BE2C (cell line): ENCODE results near the gene POC5.
A peak's percentile ranks its signal among the peaks of the same experiment; 100 is the strongest.

Experiments used
- DNase-seq: peaks from one replicate; pipeline ENCODE4 v3.0.0-alpha.2; 2020
- H3K27me3 ChIP-seq: fragments of 250-450 bp; sonication (Bioruptor Pico); 2 replicates; pipeline ENCODE4 v1.5.1; 2020; ENCODE audit warnings: mild to moderate bottlenecking
- H3K36me3 ChIP-seq: fragments of 250-450 bp; sonication (Bioruptor Pico); 2 replicates; pipeline ENCODE4 v1.5.1; 2020; ENCODE audit warnings: mild to moderate bottlenecking
- H3K4me1 ChIP-seq: fragments of 250-450 bp; sonication (Bioruptor Pico); 2 replicates; pipeline ENCODE4 v1.5.1; 2020
- H3K4me3 ChIP-seq: 2 replicates; pipeline ENCODE4 v1.5.1; 2011; ENCODE audit warnings: low read depth, low read length
- H3K9me3 ChIP-seq: fragments of 250-450 bp; sonication (Bioruptor Pico); 2 replicates; pipeline ENCODE4 v1.5.1; 2020
- CTCF ChIP-seq: IDR thresholded peaks from 2 replicates; pipeline ENCODE4 v1.5.1; 2012; ENCODE audit warnings: mild to moderate bottlenecking, low read depth, low read length

The POC5 gene

GRCh38 chr5:75660678-75661465 is 56.4 kb downstream of the POC5 start:
- no peak overlapping the region for H3K4me3 ChIP-seq
- TF ChIP-seq CTCF: no peak
- no peak for DNase-seq
- H3K9me3 ChIP-seq: no peaks in the 10 kb centered on the region
- H3K4me1 ChIP-seq: peaks cover 48% of the 10 kb centered on the region
- no peaks in the 10 kb centered on the region for H3K36me3 ChIP-seq
- H3K27me3 ChIP-seq: no peaks in the 10 kb centered on the region

GRCh38 chr5:75659791-75660450 is 57.3 kb downstream of the POC5 start:
- H3K27me3 ChIP-seq: no peaks in the 10 kb centered on the region
- no peak overlapping the region for H3K4me3 ChIP-seq
- no peak for DNase-seq
- no peaks in the 10 kb centered on the region for H3K9me3 ChIP-seq
- H3K36me3 ChIP-seq: no peaks in the 10 kb centered on the region
- H3K4me1 ChIP-seq: peaks cover 42% of the 10 kb centered on the region
- no peak for TF ChIP-seq CTCF

- no peaks in the 10 kb centered on the region for H3K27me3 ChIP-seq
- peak overlapping the region; percentile 60 for H3K4me3 ChIP-seq
- DNase-seq: peak; percentile 68
- no peaks in the 10 kb centered on the region for H3K36me3 ChIP-seq
- no peak for TF ChIP-seq CTCF
- H3K9me3 ChIP-seq: no peaks in the 10 kb centered on the region
- H3K4me1 ChIP-seq: peaks cover 12% of the 10 kb centered on the region
These were observed 60.8 kb downstream of the POC5 start for GRCh38 chr5:75656311-75657003.

- H3K36me3 ChIP-seq: no peaks in the 10 kb centered on the region
- DNase-seq: no peak
- H3K27me3 ChIP-seq: no peaks in the 10 kb centered on the region
- H3K9me3 ChIP-seq: no peaks in the 10 kb centered on the region
- H3K4me1 ChIP-seq: peaks cover 10% of the 10 kb centered on the region
- TF ChIP-seq CTCF: no peak
- no peak overlapping the region for H3K4me3 ChIP-seq
These were observed 62.4 kb downstream of the POC5 start for GRCh38 chr5:75654693-75655295.

GRCh38 chr5:75653521-75653920 is 63.7 kb downstream of the POC5 start:
- no peaks in the 10 kb centered on the region for H3K36me3 ChIP-seq
- no peaks in the 10 kb centered on the region for H3K27me3 ChIP-seq
- peaks cover 10% of the 10 kb centered on the region for H3K4me1 ChIP-seq
- TF ChIP-seq CTCF: no peak
- DNase-seq: no peak
- no peak overlapping the region for H3K4me3 ChIP-seq
- H3K9me3 ChIP-seq: no peaks in the 10 kb centered on the region
